ENCODE measurements around the gene CAPS. TPM values are rescaled to one million over a fixed set of nuclear protein-coding genes. Genes with fewer than 3 reads are reported as not detected.

CAPS gene
- total RNA-seq, 1 experiment from 2014 or later = 255 TPM

GRCh38 chr19:5934069-5934401 is 20.0 kb downstream of the CAPS start:
- BruUV-seq (replicated peaks) = no TSS peak
- Histone ChIP-seq H3K4me2 (ENCODE audit: low read length) (no peak overlapping the region), H3K4me1 (ENCODE audit: insufficient read depth, low read length) (no peaks in the 10 kb centered on the region), H3K27ac (ENCODE audit: low read length) (no peak overlapping the region), H3K9me2 (replicated peaks; ENCODE audit: low read length) (no peaks in the 10 kb centered on the region), H2AFZ (ENCODE audit: low read length) (no peak overlapping the region), H3K36me3 (ENCODE audit: low read depth, low read length) (peaks cover 57% of the 10 kb centered on the region), H3K79me2 (ENCODE audit: low read length) (peaks cover 15% of the 10 kb centered on the region; the same call in 1 of the 2 replicates), H3K4me3 (ENCODE audit: low read length) (no peak overlapping the region), H3K9me3 (ENCODE audit: low read length) (no peaks in the 10 kb centered on the region), H3F3A (ENCODE audit: low read length, unreplicated experiment) (no peaks in the 10 kb centered on the region), H3K9ac (ENCODE audit: low read length) (no peak overlapping the region), H3K27me3 (ENCODE audit: low read length) (no peaks in the 10 kb centered on the region), H4K20me1 (ENCODE audit: low read length) (no peaks in the 10 kb centered on the region)
- DNase-seq (no peak), ATAC-seq (no peak)
- POLR2A ChIA-PET (ENCODE audit: unreplicated experiment) = no interaction called here
- CTCF ChIA-PET = interaction anchor here (0.5 kb wide), 1 partner anchor 167 kb away, joined by 4 read pairs; no protein-coding TSS in a partner anchor
- TF ChIP-seq EZH2 (IDR thresholded peaks at IDR 0.05; ENCODE audit: low read length, unreplicated experiment) (no peak), EZH2phosphoT487 (IDR thresholded peaks at IDR 0.05; ENCODE audit: borderline replicate concordance, low read length) (no peak), CTCF (conservative IDR thresholded peaks at IDR 0.05; ENCODE audit: low read depth, low read length) (no peak)
- intact Hi-C loops (cut with micrococcal nuclease) = no loop called here

GRCh38 chr19:5934774-5935472 is 20.9 kb downstream of the CAPS start:
- H2AFZ ChIP-seq (ENCODE audit: low read length) = no peak overlapping the region
- no peak overlapping the region for H3K4me2 ChIP-seq (ENCODE audit: low read length)
- intact Hi-C loops (cut with micrococcal nuclease) = no loop called here
- BruUV-seq (replicated peaks) = no TSS peak
- H3K79me2 ChIP-seq (ENCODE audit: low read length) = peaks cover 15% of the 10 kb centered on the region; the same call in 1 of the 2 replicates
- H4K20me1 ChIP-seq (ENCODE audit: low read length) = no peaks in the 10 kb centered on the region
- H3K27ac ChIP-seq (ENCODE audit: low read length) = no peak overlapping the region
- H3K4me3 ChIP-seq (ENCODE audit: low read length) = no peak overlapping the region
- no peaks in the 10 kb centered on the region for H3K4me1 ChIP-seq (ENCODE audit: insufficient read depth, low read length)
- ATAC-seq (no peak), DNase-seq (no peak)
- no peaks in the 10 kb centered on the region for H3K9me3 ChIP-seq (ENCODE audit: low read length)
- H3K36me3 ChIP-seq (ENCODE audit: low read depth, low read length) = peaks cover 58% of the 10 kb centered on the region
- H3K27me3 ChIP-seq (ENCODE audit: low read length) = no peaks in the 10 kb centered on the region
- H3K9me2 ChIP-seq (replicated peaks; ENCODE audit: low read length) = no peaks in the 10 kb centered on the region
- ChIA-PET CTCF (interaction anchor here (0.5 kb wide), 1 partner anchor 168 kb away, joined by 4 read pairs; no protein-coding TSS in a partner anchor), POLR2A (ENCODE audit: unreplicated experiment) (no interaction called here)
- H3F3A ChIP-seq (ENCODE audit: low read length, unreplicated experiment) = no peaks in the 10 kb centered on the region
- H3K9ac ChIP-seq (ENCODE audit: low read length) = no peak overlapping the region
- TF ChIP-seq CTCF (conservative IDR thresholded peaks at IDR 0.05; ENCODE audit: low read depth, low read length) = no peak
- no peak for TF ChIP-seq EZH2 (IDR thresholded peaks at IDR 0.05; ENCODE audit: low read length, unreplicated experiment)
- TF ChIP-seq EZH2phosphoT487 (IDR thresholded peaks at IDR 0.05; ENCODE audit: borderline replicate concordance, low read length) = no peak
